GM12874 (cell line): ENCODE measurements around the gene LRRC63.
A peak's percentile ranks its signal among the peaks of the same experiment; 100 is the strongest.

Source experiments
- CTCF ChIP-seq: IDR thresholded peaks from 2 replicates; pipeline ENCODE4 v1.5.1; 2011; ENCODE audit warnings: low read depth, mild to moderate bottlenecking, control low read depth, low read length, moderate library complexity; ENCODE audit not compliant: insufficient read depth

The LRRC63 gene

GRCh38 chr13:46278474-46278873 lies 66.7 kb downstream of the LRRC63 start:
- TF ChIP-seq CTCF: no peak

GRCh38 chr13:46281779-46282178 lies 70.1 kb downstream of the LRRC63 start:
- TF ChIP-seq CTCF: no peak

DNA sequence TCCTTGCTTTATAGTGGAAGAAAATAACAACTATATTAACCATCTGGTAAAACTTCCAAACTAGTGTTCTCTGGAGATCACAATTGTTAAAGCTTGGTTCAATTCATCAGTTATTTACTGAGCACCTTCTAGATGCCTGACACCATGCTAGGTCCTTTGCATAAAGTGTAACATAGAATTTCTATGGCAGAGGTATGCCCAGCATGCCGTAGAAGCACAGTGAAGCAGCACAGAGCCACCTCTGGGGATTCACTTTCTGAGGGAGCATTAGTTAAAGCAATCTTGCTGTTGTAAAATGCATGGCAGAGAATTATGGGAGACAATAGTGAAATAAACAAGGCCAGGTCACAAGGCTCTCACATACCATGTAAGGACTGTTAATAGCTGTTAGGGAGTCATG lies 75.2 kb downstream of the LRRC63 start:
- no peak for TF ChIP-seq CTCF

DNA sequence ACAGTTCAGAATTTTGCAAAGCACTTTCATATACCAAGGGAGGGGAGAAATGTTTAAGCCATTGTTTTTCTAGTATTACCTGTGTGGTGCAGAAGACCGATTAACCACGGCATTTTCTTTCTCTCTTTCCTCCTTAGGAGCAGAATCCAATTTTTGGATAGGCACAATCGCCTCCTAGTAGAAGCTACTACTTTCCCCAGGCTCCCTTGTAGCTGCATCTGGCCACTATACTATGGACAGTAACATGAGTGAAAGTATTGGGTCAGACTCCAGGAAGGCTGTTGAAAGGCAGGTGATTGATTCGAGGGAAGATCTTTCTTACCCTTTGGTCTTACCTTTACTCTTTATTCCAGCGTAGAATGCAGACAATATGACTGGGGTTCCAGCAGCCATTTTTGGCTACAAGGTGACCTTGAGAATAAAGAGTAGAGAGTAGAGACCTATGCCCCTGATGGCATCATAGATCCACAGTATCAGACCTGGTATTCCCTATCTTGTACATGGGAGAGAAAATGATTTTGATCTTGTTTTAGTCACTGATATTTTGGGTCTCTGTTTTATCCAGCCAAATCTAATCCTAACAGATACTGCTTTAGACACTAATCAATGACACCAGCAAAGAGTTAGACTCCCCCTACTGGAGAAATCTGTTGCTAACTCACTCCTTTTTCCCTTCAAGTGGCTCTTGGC lies 77.0 kb downstream of the LRRC63 start:
- peak; percentile 79 for TF ChIP-seq CTCF

DNA sequence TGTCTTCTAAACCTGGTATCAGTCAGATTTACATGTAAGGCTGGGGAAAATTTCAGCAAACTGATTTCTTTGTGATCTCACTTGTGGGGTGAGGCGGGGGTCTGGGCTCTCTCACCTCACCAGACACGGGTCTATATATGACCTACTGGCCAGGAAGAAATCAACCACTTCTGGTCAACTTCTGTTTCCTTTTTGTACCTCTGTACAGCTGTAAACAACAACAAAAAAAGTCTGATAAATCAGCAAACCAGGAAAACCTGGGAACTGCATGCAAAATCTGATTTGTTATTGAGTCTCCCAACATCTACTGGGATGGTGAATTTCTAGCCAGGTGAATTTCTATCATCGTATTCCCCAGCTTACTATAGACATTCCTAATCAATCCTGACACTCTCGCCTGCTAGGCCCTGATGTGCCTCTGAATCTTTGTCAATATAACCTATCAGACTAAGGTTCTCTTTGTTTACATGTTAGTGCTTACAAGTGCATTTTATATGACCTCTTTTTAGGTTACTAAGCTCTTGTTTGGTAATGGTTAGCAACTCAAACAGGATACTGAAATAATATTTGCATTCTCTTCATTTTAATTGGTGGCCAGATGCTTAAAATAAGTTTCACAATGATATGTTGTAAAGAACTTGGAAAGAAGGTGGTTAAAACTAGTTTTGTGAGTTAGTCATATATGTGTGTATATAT lies 77.7 kb downstream of the LRRC63 start:
- no peak for TF ChIP-seq CTCF

GRCh38 chr13:46290434-46290833 lies 78.7 kb downstream of the LRRC63 start:
- TF ChIP-seq CTCF: no peak

- no peak for TF ChIP-seq CTCF
These were observed 81.7 kb downstream of the LRRC63 start for GRCh38 chr13:46293436-46293835.
